HCT116 (cell line): ENCODE data around the gene MEGF8. TPM values are rescaled to one million over a fixed set of nuclear protein-coding genes. Genes with fewer than 3 reads are reported as not detected.

Source experiments
- ATAC-seq: fragments of 200-7000 bp; cut with Tn5 transposase; 2 replicates; pipeline ENCODE4 v1.9.1; 2020; ENCODE audit warnings: mild to moderate bottlenecking, moderate library complexity
- BruUV-seq: library from RNA; stranded (reverse); fragments of 400-500 nt; replicated peaks from 2 replicates; lab custom pipeline; 2021; lab: Mats Ljungman, UMichigan
- CTCF ChIA-PET: fragments of 300-600 bp; sonication (Branson Sonifier 250); formaldehyde crosslinking; loops from one replicate; lab custom pipeline; 2021; ENCODE audit warnings: antibody characterized with exemption; lab: Charles Lee
- POLR2A ChIA-PET: fragments of 300-600, 350-600 bp; sonication (Branson Sonifier 250); formaldehyde crosslinking; loops from one replicate; lab custom pipeline; 2021; ENCODE audit warnings: antibody characterized with exemption; lab: Charles Lee
- RAD21 ChIA-PET, 2 experiments: fragments of 300-600 bp; sonication (Branson Sonifier 250); formaldehyde crosslinking; loops; one replicate each; lab custom pipeline; 2023; ENCODE audit warnings: low total read pairs in 2 of 2; ENCODE audit not compliant: uncharacterized antibody in 2 of 2, unreplicated experiment in 2 of 2, low non-redundant PET in 1 of 2; lab: Charles Lee
- DNase-seq: peaks from one replicate; pipeline ENCODE4 v3.0.0-alpha.2; 2010; ENCODE audit warnings: low read depth, low spot score
- H2AFZ ChIP-seq: fragments of 200-600 bp; shearing (Covaris generic), sonication (generic); 2 replicates; pipeline ENCODE4 v1.6.1; 2017; ENCODE audit warnings: low read depth, mixed run types, mixed read lengths, antibody characterized with exemption, low read length; ENCODE audit not compliant: poor library complexity, severe bottlenecking
- H3K27ac ChIP-seq: 2 replicates; pipeline ENCODE4 v1.5.1; 2012; ENCODE audit warnings: low read depth, low read length
- H3K27me3 ChIP-seq: fragments of 200-600 bp; sonication (generic); 2 replicates; pipeline ENCODE4 v1.6.1; 2016; ENCODE audit warnings: mixed run types, low read length, mixed read lengths; ENCODE audit not compliant: insufficient read depth
- H3K36me3 ChIP-seq, 2 experiments: fragments of 200-500 bp in 1 of 2; fragments of 200-600 bp in 1 of 2; sonication (Bioruptor generic) in 1 of 2; sonication (generic) in 1 of 2; 2 replicates each; pipeline versions ENCODE4 v1.5.1 to v1.6.1; 2014 to 2016; ENCODE audit warnings: low read length in 2 of 2, inconsistent platforms in 1 of 2, mixed read lengths in 1 of 2, mixed run types in 1 of 2; ENCODE audit not compliant: insufficient read depth in 2 of 2, control insufficient read depth in 1 of 2
- H3K4me1 ChIP-seq, 2 experiments: fragments of 200-600 bp in 1 of 2; sonication (generic) in 1 of 2; 2 replicates each; pipeline versions ENCODE4 v1.5.1 to v1.6.1; 2012 to 2017; ENCODE audit warnings: low read length in 2 of 2, inconsistent platforms in 1 of 2, mild to moderate bottlenecking in 1 of 2, mixed read lengths in 1 of 2, mixed run types in 1 of 2, moderate library complexity in 1 of 2; ENCODE audit not compliant: insufficient read depth in 2 of 2, control insufficient read depth in 1 of 2
- H3K4me2 ChIP-seq: fragments of 200-600 bp; sonication (generic); 2 replicates; pipeline ENCODE4 v1.6.1; 2017; ENCODE audit warnings: mixed run types, low read length, mixed read lengths
- H3K4me3 ChIP-seq, 2 experiments: fragments of 200-600 bp in 1 of 2; sonication (generic) in 1 of 2; replicated peaks in 1 of 2; 2 replicates each; pipeline ENCODE4 v1.5.1; 2011 to 2016; ENCODE audit warnings: low read length in 2 of 2, control low read depth in 1 of 2, low read depth in 1 of 2, mild to moderate bottlenecking in 1 of 2, mixed read lengths in 1 of 2, mixed run types in 1 of 2
- H3K79me2 ChIP-seq: fragments of 200-600 bp; sonication (generic); 2 replicates; pipeline ENCODE4 v1.6.1; 2017; ENCODE audit warnings: mild to moderate bottlenecking, mixed run types, low read length, moderate library complexity, mixed read lengths; ENCODE audit not compliant: insufficient read depth
- H3K9ac ChIP-seq: fragments of 200-600 bp; sonication (generic); 2 replicates; pipeline ENCODE4 v1.6.1; 2016; ENCODE audit warnings: low read length, mixed read lengths
- H3K9me2 ChIP-seq: fragments of 200-600 bp; sonication (generic), shearing (Covaris generic); 2 replicates; pipeline ENCODE4 v1.6.1; 2017; ENCODE audit warnings: mixed run types, mild to moderate bottlenecking, moderate library complexity; ENCODE audit not compliant: insufficient read depth
- H3K9me3 ChIP-seq, 2 experiments: fragments of 200-500 bp in 1 of 2; fragments of 200-600 bp in 1 of 2; sonication (Bioruptor generic) in 1 of 2; sonication (generic) in 1 of 2; 2 replicates each; pipeline ENCODE4 v1.6.1; 2014 to 2017; ENCODE audit warnings: low read length in 2 of 2, mixed read lengths in 2 of 2, inconsistent platforms in 1 of 2, low read depth in 1 of 2, mild to moderate bottlenecking in 1 of 2, mixed run types in 1 of 2, moderate library complexity in 1 of 2; ENCODE audit not compliant: control insufficient read depth in 1 of 2, insufficient read depth in 1 of 2
- H4K20me1 ChIP-seq: fragments of 200-600 bp; sonication (generic), shearing (Covaris generic); 2 replicates; pipeline ENCODE4 v1.6.1; 2017; ENCODE audit warnings: mixed run types, mild to moderate bottlenecking, moderate library complexity; ENCODE audit not compliant: insufficient read depth
- CEBPB ChIP-seq: IDR thresholded peaks from 2 replicates; pipeline ENCODE4 v1.6.1; 2012; ENCODE audit warnings: low read depth
- EGR1 ChIP-seq: IDR thresholded peaks from 2 replicates; pipeline ENCODE4 v1.6.1; 2012; ENCODE audit warnings: low read depth
- ELF1 ChIP-seq: IDR thresholded peaks from 2 replicates; pipeline ENCODE4 v1.6.1; 2012; ENCODE audit warnings: low read depth, borderline replicate concordance
- EZH2 ChIP-seq: fragments of 200-600 bp; sonication (generic); IDR thresholded peaks from 2 replicates; pipeline ENCODE4 v1.6.1; 2017; ENCODE audit warnings: antibody characterized with exemption, mixed run types
- EZH2phosphoT487 ChIP-seq: fragments of 200-600 bp; IDR thresholded peaks from 2 replicates; pipeline ENCODE4 v1.6.1; 2018; ENCODE audit warnings: antibody characterized with exemption, borderline replicate concordance
- JUND ChIP-seq: IDR thresholded peaks from 2 replicates; pipeline ENCODE4 v1.6.1; 2012
- SIN3A ChIP-seq: IDR thresholded peaks from 2 replicates; pipeline ENCODE4 v1.6.1; 2012; ENCODE audit warnings: low read depth
- TCF7L2 ChIP-seq: IDR thresholded peaks from 2 replicates; pipeline ENCODE4 v1.7.0; 2011; ENCODE audit warnings: borderline replicate concordance, inconsistent platforms; ENCODE audit not compliant: insufficient read depth, insufficient read length; ENCODE audit errors: extremely low read depth
- YY1 ChIP-seq: IDR thresholded peaks from 2 replicates; pipeline ENCODE4 v1.6.1; 2011; ENCODE audit warnings: low read length, low read depth, moderate library complexity, mild to moderate bottlenecking; ENCODE audit not compliant: insufficient replicate concordance; ENCODE audit errors: extremely low read depth
- ZFX ChIP-seq: fragments of 450-650 bp; IDR thresholded peaks from 2 replicates; pipeline ENCODE4 v1.6.1; 2017
- ZNF274 ChIP-seq: fragments of 200-500 bp; sonication (Bioruptor generic); IDR thresholded peaks from 2 replicates; pipeline ENCODE4 v1.6.1; 2014; ENCODE audit warnings: mild to moderate bottlenecking, low read depth, low read length, inconsistent platforms
- intact Hi-C: fragments of 100-400 bp; cut with micrococcal nuclease; formaldehyde crosslinking; loops from 2 replicates; pipeline ENCODE4 v1.10.0; 2022
- total RNA-seq: library from RNA; stranded (reverse); gene quantifications from one replicate; pipeline ENCODE4 v1.2.1, GENCODE V29; 2021; ENCODE audit not compliant: unreplicated experiment
- TF ChIP-seq, protein P1 (sequence below): IDR thresholded peaks from 2 replicates; pipeline ENCODE4 v1.6.1; 2012

MEGF8 gene
- total RNA-seq, 1 experiment from 2014 or later, result 24.0 TPM

DNA sequence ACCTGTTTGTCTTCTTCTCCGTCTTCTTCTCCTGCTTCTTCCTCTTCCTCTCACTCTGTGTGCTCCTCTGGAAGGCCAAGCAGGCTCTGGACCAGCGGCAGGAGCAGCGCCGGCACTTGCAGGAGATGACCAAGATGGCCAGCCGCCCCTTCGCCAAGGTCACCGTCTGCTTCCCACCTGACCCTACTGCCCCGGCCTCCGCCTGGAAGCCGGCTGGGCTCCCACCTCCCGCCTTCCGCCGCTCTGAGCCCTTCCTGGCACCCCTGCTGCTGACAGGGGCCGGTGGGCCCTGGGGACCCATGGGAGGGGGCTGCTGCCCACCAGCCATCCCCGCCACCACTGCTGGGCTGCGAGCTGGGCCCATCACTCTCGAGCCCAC, 50.7 kb downstream of the MEGF8 start:
- ChIA-PET POLR2A (no interaction called here), CTCF (no interaction called here), RAD21 (no interaction called here)
- Histone ChIP-seq H3K4me2 (no peak overlapping the region), H3K27ac (no peak overlapping the region), H3K9ac (no peak overlapping the region), H3K4me1 (no peaks in the 10 kb centered on the region), H3K9me3 (no peaks in the 10 kb centered on the region), H2AFZ (no peak overlapping the region), H4K20me1 (no peaks in the 10 kb centered on the region), H3K79me2 (no peaks in the 10 kb centered on the region), H3K27me3 (no peaks in the 10 kb centered on the region), H3K36me3 (no peaks in the 10 kb centered on the region), H3K4me3 (no peak overlapping the region), H3K9me2 (no peaks in the 10 kb centered on the region)
- intact Hi-C loops, result no loop called here
- BruUV-seq, result no TSS peak
- TF ChIP-seq EZH2 (no peak), ZFX (no peak), ELF1 (no peak)
- ATAC-seq, result no peak
- no peak for DNase-seq

DNA sequence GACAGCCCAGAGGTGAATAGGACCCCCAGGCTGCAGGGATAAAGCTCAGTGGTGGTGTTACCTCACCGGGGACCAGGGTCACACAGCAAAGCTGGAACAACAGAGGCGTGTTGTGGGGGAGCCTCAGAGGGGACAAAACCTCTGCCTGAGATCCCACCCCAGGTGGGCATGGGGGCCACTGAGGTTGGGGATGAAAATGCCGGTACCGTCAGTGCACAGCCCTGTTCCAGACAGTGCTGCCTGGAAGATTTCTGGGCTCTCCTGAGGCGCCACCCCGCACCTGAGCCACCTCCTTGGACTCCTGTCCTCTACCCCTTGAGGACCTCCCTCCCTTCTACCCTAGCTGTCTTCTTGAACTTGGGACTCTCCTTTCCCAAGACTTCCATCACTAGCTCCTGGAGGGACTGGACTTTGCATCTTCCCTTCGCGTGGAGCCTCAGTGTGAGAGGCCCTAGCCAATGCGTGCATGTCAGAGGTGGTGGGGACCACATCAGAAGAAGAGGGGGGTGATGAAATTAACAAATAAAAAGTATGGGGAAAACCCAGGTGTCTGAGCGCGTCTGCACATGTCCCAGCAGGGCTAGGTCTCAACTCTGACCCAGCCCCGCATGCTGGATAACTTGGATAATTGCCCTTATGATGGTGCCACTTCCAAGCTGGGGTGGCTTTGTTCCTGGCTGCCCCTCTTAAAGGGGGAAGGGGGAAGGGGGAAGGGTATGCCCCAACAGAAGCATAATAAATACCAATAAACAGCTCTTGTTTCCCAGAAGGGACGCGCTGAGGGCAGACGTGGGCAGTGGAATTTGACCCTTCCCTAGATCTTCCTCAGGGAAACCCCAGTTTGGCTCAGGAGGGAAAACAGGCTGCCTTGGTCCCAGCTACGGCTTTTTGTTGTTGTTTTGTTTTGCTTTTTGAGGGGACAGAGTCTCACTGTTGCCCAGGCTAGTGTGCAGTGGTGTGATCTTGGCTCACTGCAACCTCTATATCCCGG, 53.1 kb downstream of the MEGF8 start:
- Histone ChIP-seq H3K9me3 (no peaks in the 10 kb centered on the region), H3K4me1 (no peaks in the 10 kb centered on the region), H3K9me2 (no peaks in the 10 kb centered on the region), H3K36me3 (no peaks in the 10 kb centered on the region), H3K9ac (no peak overlapping the region), H2AFZ (no peak overlapping the region), H3K79me2 (no peaks in the 10 kb centered on the region), H3K4me2 (no peak overlapping the region), H3K4me3 (no peak overlapping the region), H4K20me1 (no peaks in the 10 kb centered on the region), H3K27me3 (no peaks in the 10 kb centered on the region), H3K27ac (no peak overlapping the region)
- RAD21 ChIA-PET, result interaction anchor here in 1 of 2 experiments (0.6 kb wide), 1 partner anchor 68 kb away, joined by 3 read pairs; no protein-coding TSS in a partner anchor
- no TSS peak for BruUV-seq
- TF ChIP-seq SIN3A (no peak), EGR1 (no peak), TCF7L2 (no peak), CEBPB (no peak), ZNF274 (no peak), YY1 (no peak), JUND (no peak), ELF1 (no peak), EZH2phosphoT487 (no peak)
- TF ChIP-seq, protein P1, sequence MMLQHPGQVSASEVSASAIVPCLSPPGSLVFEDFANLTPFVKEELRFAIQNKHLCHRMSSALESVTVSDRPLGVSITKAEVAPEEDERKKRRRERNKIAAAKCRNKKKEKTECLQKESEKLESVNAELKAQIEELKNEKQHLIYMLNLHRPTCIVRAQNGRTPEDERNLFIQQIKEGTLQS, result no peak
- DNase-seq, result no peak
- CTCF ChIA-PET, result no interaction called here
- POLR2A ChIA-PET, result interaction anchor here (1.7 kb wide), 1 partner anchor 18 kb away, joined by 5 read pairs; no protein-coding TSS in a partner anchor
- intact Hi-C loops, result no loop called here
- ATAC-seq, result 0 out of 2 replicates have a peak, but pooled peaks have one; percentile 18
